GM15510 (cell line): ENCODE data around the gene CD46.

Experiments used
- POLR2A ChIP-seq: IDR thresholded peaks from 3 replicates; pipeline ENCODE4 v1.6.1; 2011; ENCODE audit warnings: borderline replicate concordance; ENCODE audit not compliant: insufficient read length; ENCODE audit errors: extremely low read depth

Gene CD46

DNA sequence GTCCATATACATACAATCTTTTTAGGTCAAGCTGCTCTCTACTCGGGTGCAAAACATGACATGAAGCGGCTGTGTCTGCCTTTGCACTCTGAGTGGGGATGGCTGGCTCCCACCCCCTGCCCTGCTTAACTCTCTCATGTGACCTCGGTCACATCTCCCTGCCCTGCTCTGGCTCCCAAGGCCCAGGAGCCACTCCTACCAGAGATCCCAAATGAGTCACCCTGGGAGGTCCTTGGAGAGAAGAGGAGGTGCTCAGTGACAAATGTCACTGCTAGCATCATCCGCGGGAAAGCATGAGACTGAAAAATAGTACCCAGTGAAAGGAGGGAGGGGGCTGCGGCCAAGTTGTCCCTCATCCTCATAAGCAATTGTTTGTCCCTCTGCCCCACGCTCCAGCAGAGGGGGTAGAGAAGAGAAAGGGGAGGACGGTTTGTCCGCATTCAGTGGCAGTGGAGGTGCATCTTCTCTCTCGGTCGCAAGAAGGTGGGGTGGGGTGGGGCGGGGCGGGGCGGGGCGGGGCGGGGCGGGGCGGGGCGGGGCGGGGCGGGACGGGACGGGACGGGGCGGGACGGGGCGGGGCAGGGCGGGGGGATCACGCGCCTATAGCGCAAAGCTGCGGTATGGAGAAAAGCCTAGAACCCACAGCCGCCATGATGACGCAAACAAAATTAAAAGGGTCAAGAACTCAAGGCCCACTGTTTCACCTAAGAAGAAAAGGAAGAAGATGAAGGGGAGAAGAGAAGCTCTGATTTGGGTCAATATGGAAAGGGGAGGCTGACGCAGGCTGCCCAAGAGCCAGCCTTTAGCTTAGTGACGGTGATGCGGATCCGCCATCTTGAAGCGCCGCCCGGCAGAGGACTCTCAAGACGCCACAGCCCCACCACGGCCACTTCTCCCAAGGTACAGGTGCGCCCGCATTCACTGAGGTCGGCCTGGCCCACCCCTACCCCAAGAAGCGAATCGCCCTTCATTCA lies 66.2 kb downstream of the CD46 start:
- no peak for TF ChIP-seq POLR2A

DNA sequence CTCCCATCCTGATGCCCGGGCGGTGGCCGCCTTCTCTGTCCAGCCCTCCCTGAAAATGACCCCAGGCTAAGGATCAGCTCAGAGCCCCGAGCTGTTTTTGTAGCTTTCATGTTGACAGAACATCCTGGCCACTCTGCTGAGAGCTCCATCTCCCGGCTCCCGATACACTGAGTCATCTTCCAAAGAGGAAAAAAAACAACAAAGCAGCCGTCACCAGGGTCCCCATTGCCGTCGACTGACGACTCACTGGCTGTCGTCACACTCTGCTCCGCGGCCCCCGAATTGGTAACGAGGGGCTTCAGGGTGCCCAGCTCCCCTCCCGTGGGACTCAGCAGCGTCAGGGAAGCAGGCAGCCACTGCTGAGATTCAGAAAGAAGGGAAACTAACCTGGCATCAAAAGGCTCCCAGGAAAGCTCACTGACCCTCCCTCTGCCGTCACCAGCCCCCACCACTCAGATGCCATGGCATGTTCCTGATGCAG lies 67.2 kb downstream of the CD46 start:
- no peak for TF ChIP-seq POLR2A

DNA sequence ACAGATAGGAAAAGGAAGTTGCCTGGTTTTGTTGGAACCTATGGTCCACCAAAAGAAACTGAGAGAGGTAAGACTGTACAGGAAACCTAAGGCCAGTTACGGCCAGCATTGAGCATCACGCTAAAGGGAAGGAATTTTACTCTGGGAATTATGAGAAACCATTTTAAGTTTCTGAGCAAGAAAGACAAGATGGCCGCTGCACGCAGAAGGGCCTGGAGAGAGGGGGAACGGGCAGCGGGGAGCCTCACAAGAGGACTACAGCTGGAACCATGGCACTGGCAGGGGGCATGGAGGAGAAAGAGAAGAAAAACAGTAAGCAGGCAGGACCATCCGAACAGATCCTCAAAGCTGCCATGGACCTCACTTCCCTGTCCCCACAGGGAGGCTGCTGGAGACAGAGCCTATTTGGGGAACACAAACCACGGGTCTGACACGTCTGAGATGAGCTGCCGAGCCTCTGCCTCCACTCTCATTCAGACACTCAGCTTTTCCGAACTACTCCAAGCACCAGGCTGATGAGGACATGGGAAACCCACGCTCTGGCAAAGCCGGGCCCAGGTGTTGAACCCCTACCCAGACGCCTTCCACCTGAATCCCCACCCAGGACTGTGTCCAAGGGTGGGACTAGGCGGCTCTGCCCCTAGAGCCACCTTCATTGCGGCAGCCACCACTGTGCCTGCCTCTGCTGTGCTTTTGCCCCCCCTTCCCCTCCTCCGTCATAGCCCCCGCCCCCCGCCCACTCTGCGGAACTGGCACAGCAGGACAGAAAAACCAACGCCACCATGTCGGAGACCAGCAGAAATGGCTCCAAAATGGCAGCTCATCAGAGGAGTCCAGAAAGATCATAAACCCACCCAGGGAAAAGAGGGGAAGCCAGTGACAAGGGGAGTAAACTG lies 69.0 kb downstream of the CD46 start:
- no peak for TF ChIP-seq POLR2A

DNA sequence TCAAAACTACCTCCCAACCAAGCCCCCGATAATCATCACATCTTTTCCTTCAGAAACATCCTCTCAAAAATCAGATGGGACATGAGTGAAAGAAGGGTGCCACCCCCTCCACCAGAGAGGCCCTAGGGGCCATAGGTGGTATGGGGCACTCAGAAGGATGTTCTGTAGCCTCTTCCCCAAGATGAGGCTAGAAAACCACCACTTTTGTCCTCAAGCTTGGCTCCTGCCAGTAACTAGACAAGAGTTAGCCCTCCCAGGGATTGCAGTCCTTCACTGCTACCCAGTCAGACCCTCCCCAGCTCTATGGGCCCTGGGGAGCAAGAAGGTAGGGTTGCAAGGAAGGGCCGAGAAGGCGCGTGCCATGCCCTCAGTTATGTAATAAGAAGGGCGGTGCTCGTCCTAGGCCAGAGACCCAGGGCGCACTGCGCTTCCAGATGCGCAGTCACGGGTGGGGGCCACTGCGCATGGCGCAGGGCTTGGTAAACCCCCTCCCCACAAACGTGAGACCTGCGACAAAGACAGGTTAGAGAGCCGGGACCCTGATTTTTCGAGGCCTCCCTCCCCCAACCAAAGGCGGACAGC lies 69.7 kb downstream of the CD46 start:
- TF ChIP-seq POLR2A: no peak

DNA sequence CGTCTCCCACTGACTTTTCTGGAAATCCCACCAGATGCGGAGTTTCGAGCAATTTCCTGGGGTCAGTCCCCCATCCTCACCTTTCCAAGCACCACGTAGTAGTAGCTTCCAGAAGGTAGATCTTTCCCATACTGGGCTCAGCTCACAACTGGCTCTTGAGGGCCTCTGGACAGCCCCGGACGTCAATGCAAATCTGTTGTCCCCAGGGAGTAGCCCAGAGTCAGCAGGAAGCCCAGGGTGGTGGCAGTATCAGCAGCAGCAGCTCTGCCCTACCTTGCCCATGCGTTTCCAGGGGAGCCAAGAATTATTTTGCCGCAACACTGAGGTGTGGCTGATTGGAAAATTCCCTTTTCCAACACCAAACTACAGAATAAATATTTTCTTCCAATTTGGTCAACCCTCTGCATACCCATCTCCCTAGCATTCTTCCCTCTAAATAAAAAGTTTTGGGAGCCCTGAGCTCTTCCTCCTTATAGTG lies 70.3 kb downstream of the CD46 start:
- TF ChIP-seq POLR2A: peak; percentile 64

DNA sequence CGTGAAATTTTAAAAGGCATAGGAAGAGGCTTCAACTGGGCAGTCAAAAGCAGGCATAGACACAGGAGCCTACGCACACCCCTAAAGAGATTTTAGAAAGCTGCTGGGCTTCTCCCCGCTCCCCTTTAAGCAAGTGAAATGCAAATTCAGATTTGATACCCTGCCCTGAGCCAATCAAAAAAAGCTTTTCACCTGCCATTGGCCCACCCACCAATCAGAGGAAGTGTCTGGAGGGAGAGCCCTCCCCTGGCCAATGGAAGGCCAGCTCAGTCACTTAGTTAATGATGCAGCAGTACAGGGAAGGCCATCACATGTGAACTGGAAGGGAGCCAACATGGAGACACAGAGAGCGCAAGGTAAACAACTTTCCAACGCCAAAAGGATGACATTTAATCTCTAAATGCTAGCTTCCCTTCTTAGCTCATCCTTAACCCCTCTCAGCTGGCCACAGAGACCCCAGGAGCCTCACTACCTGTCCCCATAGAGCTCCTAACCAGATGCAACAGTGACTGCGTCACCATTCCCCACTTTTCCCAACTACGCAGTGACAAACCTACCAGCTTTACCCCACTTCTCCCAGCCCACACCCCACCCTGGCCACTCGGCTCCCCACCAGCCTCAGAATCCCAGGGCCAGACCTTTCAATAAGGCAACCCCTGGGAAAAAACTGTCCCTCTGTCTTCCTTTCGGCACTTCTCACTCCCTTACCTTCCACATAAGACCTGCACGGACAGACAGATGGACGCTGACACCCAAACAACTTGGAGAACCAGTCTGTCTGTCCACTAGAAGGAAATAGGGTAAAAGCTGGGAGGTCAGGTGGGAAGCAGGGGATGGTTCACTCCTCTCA lies 71.0 kb downstream of the CD46 start:
- TF ChIP-seq POLR2A: peak; percentile 67

DNA sequence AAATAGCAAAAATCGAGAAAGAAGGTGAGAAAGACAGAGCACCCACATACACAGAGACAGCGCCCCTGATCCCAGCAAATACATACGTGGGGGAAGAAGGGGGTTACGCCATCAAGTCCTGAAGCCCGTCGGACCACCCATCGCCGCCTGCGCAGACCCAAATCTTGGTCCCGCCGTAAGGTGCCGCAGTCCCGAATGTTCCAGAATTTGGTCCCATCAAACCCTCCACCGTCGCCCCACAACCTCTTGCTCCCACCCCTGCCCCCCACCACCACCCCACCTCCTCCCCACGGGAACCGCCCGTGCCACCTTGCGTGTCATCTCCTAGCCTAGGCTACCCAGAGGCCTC lies 71.7 kb downstream of the CD46 start:
- TF ChIP-seq POLR2A: no peak

DNA sequence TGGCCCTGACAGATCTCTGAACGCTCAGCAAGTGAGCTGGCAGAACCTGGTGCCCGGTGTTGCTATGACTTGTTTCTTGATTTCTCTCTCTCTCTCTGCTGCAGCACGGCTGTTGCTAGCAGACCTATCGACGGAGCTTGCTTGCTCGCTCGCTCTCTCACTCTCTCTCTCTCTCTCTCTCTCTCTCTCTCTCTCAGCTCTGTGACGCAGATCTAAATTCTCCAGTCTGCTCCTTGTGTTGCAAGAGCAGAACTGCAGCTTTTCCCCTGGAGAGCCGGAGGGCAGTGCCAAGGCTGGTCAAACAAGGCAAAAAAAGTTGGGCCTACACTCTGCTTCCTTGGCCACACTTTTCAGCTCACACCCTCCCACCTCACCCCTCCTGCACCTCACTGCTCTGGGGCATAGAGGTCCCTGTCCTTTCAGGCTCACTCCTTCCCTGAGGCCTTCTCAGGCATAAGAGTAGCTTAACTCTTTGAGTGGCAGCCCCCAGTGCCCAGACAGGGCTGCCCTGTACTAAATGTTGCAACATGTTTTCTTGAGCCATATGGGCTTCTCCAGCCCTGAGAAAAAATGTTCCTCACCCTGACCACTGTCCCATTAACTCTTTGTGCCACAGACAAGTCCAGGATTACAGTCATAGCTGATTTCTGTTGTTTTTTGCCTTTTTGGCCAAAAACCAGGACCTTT lies 72.2 kb downstream of the CD46 start:
- TF ChIP-seq POLR2A: peak; percentile 58

DNA sequence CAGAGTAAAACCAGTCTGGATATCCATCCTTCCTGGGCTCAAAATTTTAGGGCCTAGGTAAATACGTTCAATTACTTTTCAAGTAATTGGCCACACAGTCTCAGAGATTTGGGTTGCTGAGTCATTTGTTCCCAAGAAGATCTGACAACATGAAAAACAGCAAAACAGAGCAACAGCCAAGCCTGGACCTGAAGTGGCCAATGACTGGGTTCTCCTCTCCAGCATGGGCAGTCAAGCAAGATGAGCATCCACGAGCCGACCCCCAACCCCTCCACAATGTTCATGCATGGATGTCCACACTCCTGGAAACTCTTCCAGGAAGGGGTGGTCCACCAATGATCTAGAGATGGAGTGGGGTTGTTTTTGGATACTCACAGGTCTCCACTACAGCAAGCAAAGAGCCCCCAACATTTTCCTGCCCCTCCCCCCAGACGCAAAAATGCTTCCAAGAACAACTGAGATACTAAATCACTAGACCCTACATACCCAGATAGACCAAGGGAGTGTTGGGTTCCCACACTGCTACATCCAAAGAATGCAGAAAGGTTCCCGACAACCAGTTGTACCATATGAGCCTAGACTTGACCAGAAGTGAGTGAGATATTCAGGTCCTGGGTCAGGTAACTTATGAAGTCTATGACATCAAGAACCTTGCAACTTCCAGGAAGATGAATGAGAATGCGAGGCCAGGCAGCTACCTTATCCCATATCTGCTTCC lies 73.0 kb downstream of the CD46 start:
- TF ChIP-seq POLR2A: no peak

DNA sequence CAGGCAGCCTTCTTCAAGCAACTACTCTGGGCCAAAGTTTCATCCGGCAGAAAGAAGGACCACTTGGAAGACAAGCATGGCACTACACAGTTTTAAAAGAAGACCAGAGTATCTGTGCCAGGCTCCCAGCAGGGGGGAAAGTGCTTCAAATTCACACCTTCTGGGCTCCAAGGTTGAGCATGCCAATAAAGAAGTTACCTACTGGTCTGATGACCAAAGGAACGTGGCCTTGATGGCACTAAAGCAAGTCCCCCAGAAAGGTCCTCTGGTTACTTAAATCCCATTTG lies 73.5 kb downstream of the CD46 start:
- TF ChIP-seq POLR2A: no peak

DNA sequence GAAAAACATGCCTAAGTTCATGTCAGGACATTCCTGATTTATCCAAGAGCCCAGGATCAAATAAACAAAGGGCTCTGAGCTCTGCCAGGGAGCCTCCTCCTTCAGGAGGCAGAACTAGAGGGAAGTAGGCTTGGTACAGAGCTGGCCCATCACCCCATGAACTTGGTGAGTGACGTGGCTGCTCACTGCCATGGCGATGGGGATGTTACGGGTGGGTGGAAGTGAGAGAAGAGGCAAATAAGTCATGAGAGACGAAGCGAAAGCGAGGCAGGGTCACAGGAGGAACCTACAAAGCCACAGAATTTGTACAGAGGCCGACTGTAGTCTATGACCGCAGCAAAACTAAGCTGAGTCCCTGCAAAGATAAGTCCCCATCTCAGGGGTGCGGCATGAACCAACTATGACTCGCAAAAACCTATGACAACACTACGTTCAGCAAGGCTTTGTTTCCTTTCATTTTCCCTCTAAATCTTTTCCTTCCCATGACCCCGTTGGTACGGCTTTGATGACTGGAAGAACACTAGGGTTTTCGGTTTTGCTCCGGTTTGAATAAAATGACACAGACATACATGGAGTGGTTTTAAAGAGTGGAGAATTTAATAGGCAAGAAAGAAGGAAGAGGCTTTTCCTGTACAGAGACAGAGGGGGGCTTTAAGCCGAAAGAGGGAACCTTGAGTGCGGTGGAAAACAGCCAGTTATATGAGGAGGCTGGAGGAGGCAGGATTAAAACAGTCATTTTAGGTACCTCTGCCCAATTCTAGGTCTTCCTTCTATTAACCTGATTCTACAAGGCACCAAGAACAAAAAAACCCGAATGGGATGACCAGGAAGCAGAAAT lies 74.1 kb downstream of the CD46 start:
- peak; percentile 48 for TF ChIP-seq POLR2A
